Liver (tissue), 9 donors: ENCODE data around the gene MANEA. TPM values are rescaled to one million over a fixed set of nuclear protein-coding genes. Genes with fewer than 3 reads are reported as not detected.

Experiments
- DNase-seq: peaks from one replicate; pipeline ENCODE4 v3.0.0-alpha.2; 2017; ENCODE audit warnings: low spot score
- H3K27ac ChIP-seq, 2 donors: one replicate each; pipeline ENCODE4 v1.7.0; 2013; ENCODE audit warnings: inconsistent platforms in 2 of 2, low read length in 2 of 2, control low read depth in 1 of 2, low read depth in 1 of 2, mild to moderate bottlenecking in 1 of 2
- H3K27me3 ChIP-seq, 4 donors: one replicate each; pipeline versions ENCODE4 v1.6.1 to v1.7.0; 2013; ENCODE audit warnings: low read length in 3 of 4, inconsistent platforms in 1 of 4, mild to moderate bottlenecking in 1 of 4, moderate library complexity in 1 of 4; ENCODE audit not compliant: control insufficient read depth in 4 of 4, insufficient read depth in 4 of 4
- H3K36me3 ChIP-seq, 4 donors: one replicate each; pipeline versions ENCODE4 v1.6.1 to v1.7.0; 2013; ENCODE audit warnings: low read length in 3 of 4, mild to moderate bottlenecking in 3 of 4, low read depth in 1 of 4, moderate library complexity in 1 of 4; ENCODE audit not compliant: control insufficient read depth in 4 of 4, insufficient read depth in 3 of 4
- H3K4me1 ChIP-seq, 4 donors: one replicate each; pipeline versions ENCODE4 v1.6.1 to v1.7.0; 2013; ENCODE audit warnings: low read length in 3 of 4, mild to moderate bottlenecking in 3 of 4, moderate library complexity in 1 of 4; ENCODE audit not compliant: control insufficient read depth in 4 of 4, insufficient read depth in 4 of 4
- H3K4me3 ChIP-seq, 3 donors: one replicate each; pipeline versions ENCODE4 v1.6.1 to v1.7.0; 2013; ENCODE audit warnings: low read length in 3 of 3, control low read depth in 1 of 3, low read depth in 1 of 3, mild to moderate bottlenecking in 1 of 3
- H3K9ac ChIP-seq, 2 donors: one replicate each; pipeline ENCODE4 v1.7.0; 2013; ENCODE audit warnings: low read length in 2 of 2, mild to moderate bottlenecking in 2 of 2, moderate library complexity in 2 of 2, control low read depth in 1 of 2, low read depth in 1 of 2
- H3K9me3 ChIP-seq, 4 donors: one replicate each; pipeline versions ENCODE4 v1.6.1 to v1.7.0; 2013; ENCODE audit warnings: low read length in 3 of 4; ENCODE audit not compliant: control insufficient read depth in 4 of 4
- ATF3 ChIP-seq: IDR thresholded peaks from 2 replicates; pipeline ENCODE4 v1.6.1; 2016; ENCODE audit warnings: antibody characterized with exemption
- CTCF ChIP-seq: fragments of 150-350 bp; IDR thresholded peaks from 2 replicates; pipeline ENCODE4 v1.5.1; 2017; ENCODE audit warnings: improper control_type of control experiment, low read depth, low read length; ENCODE audit not compliant: missing input control
- EGR1 ChIP-seq, 2 donors: IDR thresholded peaks; 2 replicates each; pipeline ENCODE4 v1.6.1; 2016 to 2018; ENCODE audit warnings: antibody characterized with exemption in 2 of 2, low read depth in 2 of 2
- FOXA1 ChIP-seq: IDR thresholded peaks from 2 replicates; pipeline ENCODE4 v1.6.1; 2016; ENCODE audit warnings: antibody characterized with exemption
- FOXA2 ChIP-seq: IDR thresholded peaks from 2 replicates; pipeline ENCODE4 v1.6.1; 2016; ENCODE audit warnings: antibody characterized with exemption
- GABPA ChIP-seq, 2 donors: IDR thresholded peaks in 1 of 2; conservative IDR thresholded peaks in 1 of 2; 2 replicates each; pipeline ENCODE4 v1.6.1; 2016; ENCODE audit warnings: antibody characterized with exemption in 2 of 2, mild to moderate bottlenecking in 1 of 2, moderate library complexity in 1 of 2
- HNF4G ChIP-seq: IDR thresholded peaks from 2 replicates; pipeline ENCODE4 v1.6.1; 2016; ENCODE audit warnings: antibody characterized with exemption
- JUND ChIP-seq, 2 donors: IDR thresholded peaks; 2 replicates each; pipeline ENCODE4 v1.6.1; 2016; ENCODE audit warnings: antibody characterized with exemption in 2 of 2
- MAX ChIP-seq: IDR thresholded peaks from 2 replicates; pipeline ENCODE4 v1.6.1; 2016; ENCODE audit warnings: antibody characterized with exemption
- NR2F2 ChIP-seq: IDR thresholded peaks from 2 replicates; pipeline ENCODE4 v1.6.1; 2016; ENCODE audit warnings: antibody characterized with exemption
- RAD21 ChIP-seq, 2 donors: IDR thresholded peaks; 2 replicates each; pipeline ENCODE4 v1.6.1; 2016; ENCODE audit warnings: antibody characterized with exemption in 2 of 2, mild to moderate bottlenecking in 2 of 2
- REST ChIP-seq: IDR thresholded peaks from 2 replicates; pipeline ENCODE4 v1.6.1; 2016; ENCODE audit warnings: antibody characterized with exemption, mild to moderate bottlenecking
- TAF1 ChIP-seq: conservative IDR thresholded peaks from 2 replicates; pipeline ENCODE4 v1.6.1; 2016; ENCODE audit warnings: antibody characterized with exemption, mild to moderate bottlenecking
- YY1 ChIP-seq: IDR thresholded peaks from 2 replicates; pipeline ENCODE4 v1.6.1; 2016; ENCODE audit warnings: antibody characterized with exemption, mild to moderate bottlenecking
- ZBTB33 ChIP-seq: IDR thresholded peaks from 2 replicates; pipeline ENCODE4 v1.6.1; 2016; ENCODE audit warnings: antibody characterized with exemption
- WGBS: extraction: QIAGEN DNeasy Blood & Tissue Kit; methylation state at CpG from one replicate; pipeline ENCODE4 v1.1.7; 2013; 5-methylcytosine and 5-hydroxymethylcytosine counted together
- polyA plus RNA-seq, 2 donors: library from polyadenylated mRNA; stranded (reverse) in 1 of 2; unstranded in 1 of 2; fragments of 200-250 nt in 1 of 2; fragments of >200 nt in 1 of 2; fragmentation: Nextera tagmentation in 1 of 2; extraction: Ambion mirVana in 1 of 2; gene quantifications; one replicate each; pipeline versions ENCODE4 v1.2.1 to v1.2.3, GENCODE V29; 2013 to 2015
- total RNA-seq, 2 donors: library from RNA; depleted of rRNA; stranded (reverse); fragments of >200 nt; gene quantifications; one replicate each; pipeline ENCODE4 v1.2.3, GENCODE V29; 2014
- donor health status: healthy.
- donor health status: healthy.
- donor health status: healthy.
- donor health status: healthy.
- donor health status: healthy.

MANEA gene
- total and polyA plus RNA-seq, 4 donors = 9.7 to 37.4 (median 18.9) TPM

- TF ChIP-seq REST = no peak
- TF ChIP-seq CTCF = no peak
- no peak for TF ChIP-seq HNF4G
- TF ChIP-seq ATF3 = no peak
Measured at GRCh38 chr6:95593025-95593424, 15.7 kb downstream of the MANEA start (continued).

- Histone ChIP-seq H3K27me3 (no peaks in the 10 kb centered on the region), H3K4me3 (no peak overlapping the region), H3K9ac (no peak overlapping the region), H3K36me3 (peaks cover 0 to 3% (median 1%) of the 10 kb centered on the region in 4 donors), H3K27ac (no peak overlapping the region), H3K9me3 (no peaks in the 10 kb centered on the region), H3K4me1 (peaks cover 5 to 26% (median 13%) of the 10 kb centered on the region in 4 donors)
- DNase-seq = no peak
- WGBS = 93% methylated on average over 3 of the region's 3 CpGs
- TF ChIP-seq JUND (IDR thresholded peaks at IDR 0.05) = no peak
- TF ChIP-seq NR2F2 = no peak
- no peak for TF ChIP-seq MAX
- TF ChIP-seq RAD21 (IDR thresholded peaks at IDR 0.05) = no peak
- no peak for TF ChIP-seq GABPA (IDR thresholded peaks at IDR 0.05 in 1 of 2, conservative IDR thresholded peaks at IDR 0.05 in 1 of 2)
- TF ChIP-seq ATF3 = no peak
Measured at GRCh38 chr6:95596021-95596420, 18.7 kb downstream of the MANEA start.

GRCh38 chr6:95599706-95600105 is 22.4 kb downstream of the MANEA start:
- Histone ChIP-seq H3K4me3 (no peak overlapping the region), H3K9ac (no peak overlapping the region), H3K27ac (no peak overlapping the region), H3K27me3 (no peaks in the 10 kb centered on the region), H3K9me3 (no peaks in the 10 kb centered on the region), H3K36me3 (peaks cover 0 to 3% (median 1%) of the 10 kb centered on the region in 4 donors), H3K4me1 (peaks cover 0 to 5% (median 3%) of the 10 kb centered on the region in 4 donors)
- no peak for DNase-seq
- TF ChIP-seq REST = no peak
- no peak for TF ChIP-seq CTCF
- TF ChIP-seq EGR1 (IDR thresholded peaks at IDR 0.05; ENCODE audit: low read depth in 2 of 2) = no peak
- TF ChIP-seq JUND (IDR thresholded peaks at IDR 0.05) = no peak
- TF ChIP-seq ZBTB33 = no peak
- TF ChIP-seq TAF1 = no peak
- no peak for TF ChIP-seq MAX
- TF ChIP-seq HNF4G = no peak
- no peak for TF ChIP-seq NR2F2
- TF ChIP-seq FOXA2 = no peak
- TF ChIP-seq FOXA1 = no peak
- TF ChIP-seq YY1 = no peak
